Measurements from ENCODE around the gene KLHL2.
"Not testable (repeated sequence)": the region's sequence is repeated elsewhere in the genome, so short reads cannot be mapped to it uniquely, and the experiment has no call there.

Gene KLHL2

GRCh38 chr4:165229490-165230200, 22.3 kb downstream of the KLHL2 start:
- in situ Hi-C loops (cut with MboI; ENCODE audit: low sequenced_read_pairs): not testable (repeated sequence)

GRCh38 chr4:165232623-165233433, 25.5 kb downstream of the KLHL2 start:
- in situ Hi-C loops (cut with MboI; ENCODE audit: low sequenced_read_pairs): not testable (repeated sequence)

DNA sequence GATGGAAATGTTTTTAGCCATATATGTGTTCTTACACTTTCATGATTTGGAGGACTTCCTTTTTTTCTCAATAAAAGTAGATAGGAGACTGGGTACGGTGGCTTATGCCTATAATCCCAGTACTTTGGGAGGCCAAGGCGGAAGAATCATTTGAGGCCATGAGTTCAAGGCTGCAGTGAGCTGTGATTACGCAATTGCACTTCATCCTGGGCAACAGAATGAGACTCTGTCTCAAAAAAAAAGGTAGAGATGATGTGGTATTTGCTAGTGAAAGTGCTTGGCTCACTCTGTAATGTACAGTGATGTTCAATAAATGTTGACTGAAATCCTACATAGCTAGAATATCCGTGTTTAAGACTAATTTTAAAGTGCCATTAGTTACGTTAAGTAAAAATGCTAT, 27.4 kb downstream of the KLHL2 start:
- in situ Hi-C loops (cut with MboI; ENCODE audit: low sequenced_read_pairs): no loop called here

- in situ Hi-C loops (cut with MboI; ENCODE audit: low sequenced_read_pairs): not testable (repeated sequence)
Observed at GRCh38 chr4:165236852-165237251, 29.5 kb downstream of the KLHL2 start.

- in situ Hi-C loops (cut with MboI; ENCODE audit: low sequenced_read_pairs): not testable (repeated sequence)
Observed at GRCh38 chr4:165238041-165238640, 30.8 kb downstream of the KLHL2 start.

GRCh38 chr4:165240761-165241160, 33.4 kb downstream of the KLHL2 start:
- in situ Hi-C loops (cut with MboI; ENCODE audit: low sequenced_read_pairs): not testable (repeated sequence)

DNA sequence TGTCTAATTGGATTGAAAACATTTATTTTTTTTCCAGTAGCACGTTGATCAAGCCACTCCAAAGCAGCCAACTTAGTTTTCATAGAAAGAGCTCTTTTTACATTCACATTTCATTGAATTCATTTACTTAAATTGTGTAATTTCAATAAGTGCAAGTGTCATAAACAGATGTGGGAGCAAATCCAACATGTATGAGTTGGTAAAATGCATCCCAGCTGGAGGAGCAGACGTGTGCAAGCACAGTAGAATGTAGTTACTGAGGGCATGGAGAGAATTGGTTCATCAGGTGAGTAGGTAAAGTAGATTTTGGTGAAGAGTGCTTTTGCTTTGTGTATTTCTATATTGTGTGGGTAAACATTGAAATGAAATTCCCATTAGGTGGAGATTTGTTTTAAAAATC, 36.8 kb downstream of the KLHL2 start:
- in situ Hi-C loops (cut with MboI; ENCODE audit: low sequenced_read_pairs): not testable (repeated sequence)

DNA sequence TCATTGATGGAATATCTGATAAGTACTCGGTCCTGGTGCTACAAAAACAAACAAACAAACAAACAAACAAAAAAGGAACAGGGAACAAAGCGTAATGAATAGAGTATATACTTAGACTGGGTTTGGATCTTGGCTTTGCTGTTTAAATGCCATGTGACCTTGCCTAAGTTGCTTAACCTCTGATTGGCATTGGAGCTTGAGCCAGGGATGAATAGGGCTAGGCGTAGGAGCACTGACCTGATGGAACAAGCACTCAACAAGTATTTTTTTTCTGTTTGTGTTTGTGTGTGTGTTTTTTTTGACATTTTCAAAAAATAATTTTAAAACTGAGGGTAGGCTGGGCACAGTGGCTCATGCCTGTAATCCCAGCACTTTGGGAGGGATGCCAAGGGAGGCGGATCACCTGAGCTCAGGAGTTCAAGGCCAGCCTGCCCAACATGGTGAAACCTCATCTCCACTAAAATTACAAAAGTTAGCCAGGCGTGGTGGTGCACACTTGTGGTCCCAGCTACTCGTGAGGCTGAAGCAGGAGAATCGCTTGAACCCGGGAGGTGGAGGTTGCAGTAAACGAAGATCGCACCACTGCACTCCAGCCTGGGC, 37.3 kb downstream of the KLHL2 start:
- in situ Hi-C loops (cut with MboI; ENCODE audit: low sequenced_read_pairs): not testable (repeated sequence)

GRCh38 chr4:165248102-165248501, 40.7 kb downstream of the KLHL2 start:
- in situ Hi-C loops (cut with MboI; ENCODE audit: low sequenced_read_pairs): no loop called here

DNA sequence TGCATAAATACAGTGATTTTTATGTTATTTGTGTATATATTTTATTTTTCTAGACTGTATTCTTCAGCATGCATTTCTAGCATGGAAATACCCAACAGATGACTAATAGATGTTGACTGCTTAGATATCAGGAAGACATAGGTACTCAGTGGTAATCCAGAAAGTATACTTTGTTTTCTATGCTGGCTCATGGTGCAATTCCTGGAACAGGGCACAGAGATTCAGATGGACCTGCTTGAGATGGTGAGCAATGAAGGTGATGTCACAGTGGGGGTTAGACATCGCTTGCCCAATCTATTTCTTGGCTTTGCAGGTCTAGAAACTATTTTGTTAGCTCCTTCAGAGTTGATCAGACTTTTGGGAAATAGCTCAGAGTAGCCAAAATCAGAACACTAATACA, 41.5 kb downstream of the KLHL2 start:
- in situ Hi-C loops (cut with MboI; ENCODE audit: low sequenced_read_pairs): not testable (repeated sequence)

GRCh38 chr4:165254771-165255170, 47.4 kb downstream of the KLHL2 start:
- in situ Hi-C loops (cut with MboI; ENCODE audit: low sequenced_read_pairs): not testable (repeated sequence)

DNA sequence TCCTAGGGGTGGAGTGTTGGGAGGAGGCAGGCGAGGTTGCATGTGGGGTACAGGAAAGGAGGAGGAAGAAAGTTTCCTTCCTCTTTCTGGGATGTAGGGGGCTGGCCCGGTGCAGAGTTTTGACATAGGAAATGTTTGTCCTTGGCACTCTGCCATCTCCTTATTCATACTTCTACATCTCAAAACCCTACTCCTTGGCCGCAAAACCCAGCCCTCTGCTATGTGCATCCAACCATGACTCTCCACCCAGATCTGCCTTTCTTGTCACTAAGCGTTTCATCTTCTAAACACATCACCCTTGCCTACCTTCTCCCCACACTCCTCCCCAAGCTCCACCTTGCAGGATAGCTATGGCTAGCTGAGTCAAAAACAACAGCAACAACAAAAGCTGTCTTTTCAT, 48.1 kb downstream of the KLHL2 start:
- in situ Hi-C loops (cut with MboI; ENCODE audit: low sequenced_read_pairs): not testable (repeated sequence)

DNA sequence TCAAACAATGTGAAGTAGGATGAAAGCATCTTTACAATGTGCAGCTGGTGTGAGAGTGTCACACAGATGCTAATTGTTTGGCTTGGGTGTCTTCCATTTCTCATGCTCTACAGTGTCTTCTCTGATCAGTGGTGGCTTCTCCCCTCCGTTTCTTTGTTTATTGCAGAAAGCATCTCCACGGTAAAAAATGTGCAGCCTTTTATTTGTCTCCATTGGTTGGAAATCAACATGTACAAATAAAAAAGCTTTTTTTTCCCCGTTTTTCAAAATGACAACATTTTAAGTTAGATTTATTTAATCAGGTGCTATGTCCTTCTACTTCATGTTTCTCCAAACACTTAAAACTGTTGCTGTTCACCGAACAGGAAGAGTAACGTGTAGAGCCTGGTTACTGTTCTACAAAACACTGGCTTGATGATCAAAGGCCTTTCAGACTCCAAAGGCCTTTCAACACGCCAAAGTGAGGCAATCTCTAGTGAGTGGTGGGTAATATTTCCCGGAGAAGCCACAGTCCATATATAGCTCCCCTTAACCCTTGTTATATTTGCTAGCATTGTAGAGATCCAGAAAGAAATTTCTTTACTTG, 48.8 kb downstream of the KLHL2 start:
- in situ Hi-C loops (cut with MboI; ENCODE audit: low sequenced_read_pairs): not testable (repeated sequence)

GRCh38 chr4:165259776-165260175, 52.4 kb downstream of the KLHL2 start:
- in situ Hi-C loops (cut with MboI; ENCODE audit: low sequenced_read_pairs): not testable (repeated sequence)

DNA sequence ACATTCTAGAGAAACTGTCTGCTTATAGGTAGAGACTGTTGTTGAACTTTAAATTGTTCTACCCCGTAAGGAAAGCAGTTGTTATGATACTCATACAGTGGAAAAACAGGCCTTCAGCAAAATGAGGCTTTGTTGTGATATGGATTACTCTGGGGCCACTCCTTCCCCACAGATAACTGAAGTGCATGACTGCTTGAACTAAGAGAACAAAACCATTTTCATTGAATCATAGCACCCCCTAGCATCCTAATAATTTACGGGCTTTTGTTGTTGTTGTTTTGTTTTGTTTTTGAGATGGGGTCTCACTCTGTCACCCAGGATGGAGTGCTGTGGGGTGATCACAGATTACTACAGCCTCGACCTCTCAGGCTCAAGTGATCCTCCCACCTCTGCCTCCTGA, 54.9 kb downstream of the KLHL2 start:
- in situ Hi-C loops (cut with MboI; ENCODE audit: low sequenced_read_pairs): not testable (repeated sequence)

DNA sequence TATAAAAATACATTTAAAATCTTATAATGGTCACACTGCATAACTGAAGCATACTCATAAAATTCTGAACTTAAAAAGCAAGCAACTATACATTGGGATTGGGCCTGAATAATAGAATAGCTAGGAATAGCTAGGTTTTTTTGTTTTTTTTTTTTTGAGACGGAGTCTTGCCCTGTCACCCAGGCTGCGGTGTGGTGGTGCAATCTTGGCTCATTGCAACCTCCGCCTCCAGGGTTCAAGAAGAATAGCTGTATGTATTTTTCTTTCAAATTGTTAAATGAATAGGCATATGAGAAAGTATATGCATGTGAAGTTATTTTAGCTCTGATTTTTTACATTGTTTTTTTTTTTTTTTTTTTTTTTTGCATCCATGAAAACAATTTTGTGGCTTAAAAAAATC, 56.1 kb downstream of the KLHL2 start:
- in situ Hi-C loops (cut with MboI; ENCODE audit: low sequenced_read_pairs): not testable (repeated sequence)

GRCh38 chr4:165269931-165270330, 62.6 kb downstream of the KLHL2 start:
- in situ Hi-C loops (cut with MboI; ENCODE audit: low sequenced_read_pairs): not testable (repeated sequence)

- in situ Hi-C loops (cut with MboI; ENCODE audit: low sequenced_read_pairs): not testable (repeated sequence)
Observed at GRCh38 chr4:165273443-165273842, 66.1 kb downstream of the KLHL2 start.

DNA sequence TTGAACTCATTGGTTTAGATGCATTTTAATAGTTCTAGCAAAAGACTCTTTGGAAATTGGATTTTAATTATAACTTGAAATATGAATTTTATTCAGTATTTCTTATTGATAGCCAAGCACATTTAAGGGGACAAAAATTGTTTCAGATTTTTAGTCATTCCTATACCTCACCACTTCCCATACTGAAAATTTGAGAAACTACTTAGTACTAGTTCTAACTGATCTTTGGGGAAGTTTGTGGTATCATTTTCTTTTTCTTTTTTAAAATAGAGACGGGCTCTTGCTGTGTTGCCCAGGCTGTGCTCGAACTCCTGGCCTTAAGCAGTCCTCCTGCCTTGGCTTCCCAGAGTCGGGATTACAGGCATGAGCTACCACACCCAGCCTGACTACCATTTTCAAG, 68.0 kb downstream of the KLHL2 start:
- in situ Hi-C loops (cut with MboI; ENCODE audit: low sequenced_read_pairs): not testable (repeated sequence)

GRCh38 chr4:165279531-165279930, 72.2 kb downstream of the KLHL2 start:
- in situ Hi-C loops (cut with MboI; ENCODE audit: low sequenced_read_pairs): not testable (repeated sequence)

DNA sequence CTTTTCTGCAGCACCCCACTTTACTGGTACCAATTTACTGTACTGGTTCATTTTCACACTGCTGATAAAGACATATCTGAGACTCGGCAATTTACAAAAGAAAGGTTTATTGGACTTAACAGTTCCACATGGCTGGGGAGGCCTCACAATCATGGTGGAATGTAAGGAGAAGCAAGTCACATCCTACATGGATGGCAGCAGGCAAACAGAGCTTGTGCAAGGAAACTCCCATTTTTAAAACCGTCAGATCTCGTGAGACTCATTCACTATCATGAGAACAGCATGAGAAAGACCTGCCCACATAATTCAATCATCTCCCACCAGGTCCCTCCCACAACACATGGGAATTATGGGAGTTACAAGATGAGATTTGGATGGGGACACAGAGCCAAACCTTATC, 77.3 kb downstream of the KLHL2 start:
- in situ Hi-C loops (cut with MboI; ENCODE audit: low sequenced_read_pairs): not testable (repeated sequence)

Data from HL-60/S4 treated with phorbol 12-myristate 13-acetate at 8.2 ng/mL for 4 days and 3 days (cell line).